ENCODE data around the gene ZNF277.

ZNF277 gene, protein sequence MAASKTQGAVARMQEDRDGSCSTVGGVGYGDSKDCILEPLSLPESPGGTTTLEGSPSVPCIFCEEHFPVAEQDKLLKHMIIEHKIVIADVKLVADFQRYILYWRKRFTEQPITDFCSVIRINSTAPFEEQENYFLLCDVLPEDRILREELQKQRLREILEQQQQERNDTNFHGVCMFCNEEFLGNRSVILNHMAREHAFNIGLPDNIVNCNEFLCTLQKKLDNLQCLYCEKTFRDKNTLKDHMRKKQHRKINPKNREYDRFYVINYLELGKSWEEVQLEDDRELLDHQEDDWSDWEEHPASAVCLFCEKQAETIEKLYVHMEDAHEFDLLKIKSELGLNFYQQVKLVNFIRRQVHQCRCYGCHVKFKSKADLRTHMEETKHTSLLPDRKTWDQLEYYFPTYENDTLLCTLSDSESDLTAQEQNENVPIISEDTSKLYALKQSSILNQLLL

DNA sequence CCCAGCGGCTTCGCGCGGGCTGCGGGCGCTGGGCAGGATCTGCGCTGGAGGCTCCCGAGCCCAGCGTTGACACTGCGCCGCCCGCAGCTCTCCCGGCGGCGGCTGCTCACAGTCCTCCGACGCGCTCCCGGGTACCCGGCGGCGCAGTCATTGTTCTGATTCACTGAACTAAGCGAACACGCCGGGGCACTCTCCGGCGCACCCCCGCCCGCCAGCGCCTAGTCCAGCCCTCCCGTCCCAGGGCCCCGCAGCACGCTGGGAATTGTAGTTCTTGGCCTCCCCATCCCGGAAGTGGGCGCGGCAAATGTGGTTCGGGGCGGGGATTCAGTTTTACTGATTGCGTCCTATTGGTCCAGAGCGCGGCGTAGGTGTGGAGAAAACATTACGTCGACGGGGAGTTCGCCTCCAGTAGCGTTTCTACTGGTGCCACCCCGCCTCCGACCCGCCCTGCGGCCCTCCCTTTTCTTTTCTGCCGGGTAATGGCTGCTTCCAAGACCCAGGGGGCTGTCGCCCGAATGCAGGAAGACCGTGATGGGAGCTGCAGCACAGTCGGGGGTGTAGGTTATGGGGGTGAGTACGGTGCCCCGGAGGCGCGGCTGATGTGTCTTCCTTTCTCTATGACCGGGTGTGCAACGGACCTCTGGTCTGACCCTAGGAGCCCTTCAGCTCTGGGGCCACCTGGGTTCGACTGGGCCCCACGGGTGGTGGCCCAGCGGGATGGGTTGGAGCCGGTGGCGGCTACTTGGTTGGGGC is at the start of gene ZNF277, which contains the start of gene DOCK4:
ZNF277 (plus strand) TSS at position 458 of the 753 bp plus-strand sequence; CDS start at position 480, 22 bp downstream.
DOCK4 (minus strand) TSS at position 162 of the 753 bp plus-strand sequence. CDS start 261 bp downstream, outside the sequence.
- Mint-ChIP-seq H3K27me3 (ENCODE audit: low read depth) (peaks cover 37% of the 10 kb centered on the region), H3K9me3 (no peaks in the 10 kb centered on the region), H3K27ac (peak within 1 kb of the TSS; percentile 82), H3K4me3 (peak within 1 kb of the TSS; percentile 94), H3K36me3 (ENCODE audit: low read depth) (no peaks in the 10 kb centered on the region), H3K4me1 (ENCODE audit: low read depth) (peaks cover 26% of the 10 kb centered on the region)

DNA sequence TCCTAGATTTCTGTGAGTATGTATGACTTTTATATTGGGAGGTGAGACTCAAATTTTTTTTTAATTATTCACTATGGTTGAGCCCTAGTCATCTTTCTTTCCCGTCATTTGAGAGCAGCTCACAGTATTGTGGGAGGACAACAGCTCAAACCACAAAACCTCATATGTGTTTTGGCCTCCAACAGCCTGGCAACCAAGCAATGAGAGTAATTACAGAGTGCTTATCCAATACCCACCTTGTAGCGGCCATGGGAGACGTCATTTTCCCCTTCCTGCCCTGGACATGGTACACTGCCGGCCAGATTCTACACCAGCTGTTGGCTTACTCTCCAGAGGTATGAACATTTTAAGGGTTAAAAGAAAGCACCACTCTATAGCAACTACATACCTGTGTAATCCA is 49.4 kb upstream of the ZNF277 start:
- no peaks in the 10 kb centered on the region for H3K9me3 Mint-ChIP-seq
- H3K27me3 Mint-ChIP-seq (ENCODE audit: low read depth): peaks cover 15% of the 10 kb centered on the region
- H3K27ac Mint-ChIP-seq: no peak overlapping the region
- no peaks in the 10 kb centered on the region for H3K36me3 Mint-ChIP-seq (ENCODE audit: low read depth)
- no peak overlapping the region for H3K4me3 Mint-ChIP-seq
- H3K4me1 Mint-ChIP-seq (ENCODE audit: low read depth): no peaks in the 10 kb centered on the region

DNA sequence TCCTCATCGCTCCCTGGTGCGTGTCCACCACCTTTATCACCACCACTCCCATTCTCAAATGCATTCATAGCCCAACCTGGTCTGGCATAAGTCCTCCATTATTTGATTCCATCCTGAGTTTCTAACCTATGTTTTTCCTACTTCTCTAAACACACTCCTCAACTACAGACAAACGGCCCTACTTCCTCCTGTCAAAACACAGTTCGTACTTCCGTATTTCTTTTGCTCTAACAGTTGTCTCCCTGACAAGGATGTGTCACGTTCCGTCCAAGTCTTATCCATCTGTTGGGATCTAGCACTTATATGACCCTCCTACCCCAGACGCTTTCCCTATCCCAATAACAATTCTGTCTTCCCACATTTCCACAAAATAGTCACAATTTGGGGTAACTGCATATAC is 47.1 kb upstream of the ZNF277 start:
- Mint-ChIP-seq H3K9me3 (no peaks in the 10 kb centered on the region), H3K27me3 (ENCODE audit: low read depth) (peaks cover 15% of the 10 kb centered on the region), H3K27ac (no peak overlapping the region), H3K4me3 (no peak overlapping the region), H3K36me3 (ENCODE audit: low read depth) (no peaks in the 10 kb centered on the region), H3K4me1 (ENCODE audit: low read depth) (no peaks in the 10 kb centered on the region)

DNA sequence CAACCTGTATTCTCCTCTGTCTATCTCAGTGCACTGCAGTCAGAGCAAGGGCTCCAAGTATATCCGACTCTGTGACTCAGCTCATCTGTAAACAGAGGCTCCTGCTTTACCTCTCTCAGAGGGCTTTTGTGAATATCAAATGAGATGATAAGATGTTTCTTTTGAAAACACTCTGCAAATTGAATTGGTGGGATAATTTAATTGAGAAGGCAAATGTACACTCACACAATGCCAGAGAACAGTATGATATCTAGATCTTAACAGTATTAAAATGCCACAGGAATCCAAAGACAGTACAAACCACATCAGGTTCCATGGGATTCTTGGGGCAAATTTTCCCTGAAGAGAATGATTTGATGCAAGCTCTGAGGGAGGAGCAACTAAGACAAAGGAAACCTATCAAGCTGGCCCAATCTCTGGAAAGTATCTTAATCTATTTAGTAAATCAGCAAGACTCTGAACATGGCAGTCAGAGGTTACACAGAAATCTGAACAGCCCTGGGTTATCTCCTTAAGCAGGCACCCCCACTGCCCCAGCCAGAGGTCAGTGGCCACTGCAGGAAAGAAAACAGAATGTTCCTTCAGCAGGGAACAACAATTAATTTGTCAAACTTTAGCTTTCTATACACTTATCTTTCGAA is 46.2 kb upstream of the ZNF277 start:
- H3K27me3 Mint-ChIP-seq (ENCODE audit: low read depth): peaks cover 15% of the 10 kb centered on the region
- no peak overlapping the region for H3K27ac Mint-ChIP-seq
- no peaks in the 10 kb centered on the region for H3K9me3 Mint-ChIP-seq
- H3K4me1 Mint-ChIP-seq (ENCODE audit: low read depth): no peaks in the 10 kb centered on the region
- no peak overlapping the region for H3K4me3 Mint-ChIP-seq
- no peaks in the 10 kb centered on the region for H3K36me3 Mint-ChIP-seq (ENCODE audit: low read depth)

DNA sequence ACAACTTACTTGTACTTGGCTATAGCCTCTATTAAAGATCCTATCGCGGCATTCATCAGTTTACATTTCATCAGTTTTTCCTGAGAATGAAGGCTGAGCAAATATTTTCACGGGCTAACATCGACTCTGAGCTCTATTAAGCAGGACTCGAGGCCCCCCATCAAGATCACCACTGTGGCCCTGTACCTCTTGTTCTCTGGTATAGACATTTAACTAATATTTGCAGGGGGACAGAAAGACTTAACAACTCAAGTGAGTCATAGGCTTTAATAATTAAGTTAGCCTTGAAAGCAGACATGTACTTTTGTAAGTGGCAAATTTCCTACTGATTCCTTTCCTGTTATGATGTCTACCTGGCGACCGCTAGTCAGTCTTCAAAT is 45.7 kb upstream of the ZNF277 start:
- Mint-ChIP-seq H3K27ac (no peak overlapping the region), H3K27me3 (ENCODE audit: low read depth) (peaks cover 15% of the 10 kb centered on the region), H3K4me1 (ENCODE audit: low read depth) (no peaks in the 10 kb centered on the region), H3K9me3 (no peaks in the 10 kb centered on the region), H3K4me3 (no peak overlapping the region), H3K36me3 (ENCODE audit: low read depth) (no peaks in the 10 kb centered on the region)

DNA sequence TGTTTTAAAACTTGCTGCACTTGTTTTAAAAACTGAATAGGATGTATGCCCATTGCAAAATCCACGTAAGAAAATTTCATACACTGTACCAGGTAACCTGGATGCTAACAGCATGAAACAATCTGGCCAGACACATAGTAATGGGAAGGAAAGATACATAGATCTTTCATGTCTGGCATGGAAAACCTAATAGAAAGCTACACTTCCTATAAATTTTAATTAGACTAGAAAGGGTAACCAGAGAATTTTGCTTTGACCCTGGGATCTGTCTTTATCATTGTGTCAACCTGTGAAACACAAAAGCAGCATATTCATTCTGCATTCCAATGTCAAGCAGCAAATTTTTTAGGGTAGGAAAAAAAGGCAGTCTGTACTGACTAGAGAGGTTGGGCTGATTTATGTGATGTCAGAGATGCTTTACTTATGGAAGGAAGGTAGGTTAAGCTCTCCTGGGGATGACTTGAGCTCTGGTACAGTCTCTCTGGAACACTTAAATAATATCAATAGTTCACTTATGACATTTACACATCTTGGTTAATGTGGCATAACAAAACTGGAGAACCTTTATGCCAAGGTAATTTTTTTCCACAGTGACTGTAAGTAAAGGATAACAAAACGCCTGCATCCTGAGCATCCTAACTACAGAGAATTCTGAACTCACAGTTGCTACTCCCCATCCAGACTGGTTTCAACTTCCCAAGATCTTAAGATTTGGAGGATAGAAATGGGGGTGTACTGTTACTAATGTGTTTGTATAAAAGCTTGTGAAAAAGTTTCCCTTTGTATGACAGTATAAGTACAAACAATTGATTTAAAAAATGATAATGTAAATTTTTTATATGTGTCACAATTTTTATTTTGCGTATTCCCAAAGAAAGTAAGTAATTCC is 45.0 kb upstream of the ZNF277 start:
- Mint-ChIP-seq H3K4me1 (ENCODE audit: low read depth) (no peaks in the 10 kb centered on the region), H3K27ac (no peak overlapping the region), H3K36me3 (ENCODE audit: low read depth) (no peaks in the 10 kb centered on the region), H3K27me3 (ENCODE audit: low read depth) (peaks cover 15% of the 10 kb centered on the region), H3K4me3 (no peak overlapping the region), H3K9me3 (no peaks in the 10 kb centered on the region)

DNA sequence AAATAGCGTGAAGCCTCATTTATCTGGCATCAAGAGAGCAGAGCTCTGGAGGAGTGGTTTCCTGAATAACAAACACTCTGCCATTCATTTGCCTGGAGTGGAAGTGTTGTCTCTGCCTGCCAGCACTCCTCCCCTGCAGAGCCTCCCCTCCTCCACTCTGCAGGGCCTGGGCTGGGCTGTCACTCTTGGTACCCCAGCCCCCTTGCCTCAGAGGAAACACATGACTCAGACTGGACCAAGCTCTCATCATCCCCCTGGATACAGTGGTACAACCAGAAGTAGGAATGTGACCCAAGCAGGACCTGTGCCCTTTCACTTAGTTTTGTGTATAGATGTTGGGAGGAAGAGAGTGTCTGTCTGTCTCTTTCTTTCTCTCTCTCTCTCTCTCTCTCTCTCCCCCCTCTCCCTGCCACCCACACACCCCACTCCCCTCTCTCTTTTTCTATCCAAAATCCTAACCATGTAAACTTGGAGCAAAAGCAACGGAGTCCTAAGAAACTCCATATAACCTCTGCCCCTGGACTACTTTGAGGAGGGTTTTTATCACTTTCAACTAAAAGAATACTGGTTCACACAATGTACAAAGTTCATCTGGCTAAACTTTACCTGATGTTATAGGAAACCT is 44.2 kb upstream of the ZNF277 start:
- no peak overlapping the region for H3K27ac Mint-ChIP-seq
- H3K27me3 Mint-ChIP-seq (ENCODE audit: low read depth): peaks cover 15% of the 10 kb centered on the region

DNA sequence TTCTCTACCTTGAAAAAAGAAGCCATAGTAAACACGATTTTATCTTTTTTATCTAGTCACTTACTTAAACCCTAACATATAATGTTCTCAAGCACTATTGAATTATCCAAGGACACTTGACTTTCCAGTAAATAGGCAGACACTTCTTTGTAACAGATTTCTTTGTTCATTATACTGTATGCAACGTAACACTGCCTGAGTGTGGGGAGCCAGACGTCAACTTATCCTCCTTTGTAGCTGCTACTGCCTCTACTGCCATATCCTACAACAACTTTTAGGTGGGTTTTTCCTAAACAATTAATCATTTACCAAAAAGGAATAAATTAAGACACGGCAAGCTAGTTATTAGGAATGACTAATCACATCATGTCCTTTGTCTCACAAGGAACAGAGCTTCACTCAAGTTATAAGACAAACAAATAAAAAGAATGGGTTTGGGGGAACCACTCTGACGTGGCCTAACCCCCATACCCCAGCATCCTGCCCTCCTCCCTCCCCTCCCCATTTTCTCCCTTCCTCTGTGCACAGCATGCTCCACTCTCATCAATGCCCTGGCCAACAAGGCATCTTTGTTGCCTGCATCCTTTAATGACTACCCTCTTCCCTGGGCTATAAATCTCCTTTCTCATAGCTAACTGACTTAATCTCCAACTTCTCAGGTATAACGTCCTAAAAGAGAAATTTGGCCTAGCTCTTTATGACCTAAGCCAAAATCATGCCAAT is 43.5 kb upstream of the ZNF277 start:
- no peaks in the 10 kb centered on the region for H3K9me3 Mint-ChIP-seq
- no peak overlapping the region for H3K4me3 Mint-ChIP-seq
- no peaks in the 10 kb centered on the region for H3K36me3 Mint-ChIP-seq (ENCODE audit: low read depth)
- peaks cover 15% of the 10 kb centered on the region for H3K27me3 Mint-ChIP-seq (ENCODE audit: low read depth)
- no peaks in the 10 kb centered on the region for H3K4me1 Mint-ChIP-seq (ENCODE audit: low read depth)
- H3K27ac Mint-ChIP-seq: no peak overlapping the region

More for the DNA sequence above, 44.2 kb upstream of the ZNF277 start:
- Mint-ChIP-seq H3K4me3 (no peak overlapping the region), H3K4me1 (ENCODE audit: low read depth) (no peaks in the 10 kb centered on the region), H3K36me3 (ENCODE audit: low read depth) (no peaks in the 10 kb centered on the region), H3K9me3 (no peaks in the 10 kb centered on the region)

DNA sequence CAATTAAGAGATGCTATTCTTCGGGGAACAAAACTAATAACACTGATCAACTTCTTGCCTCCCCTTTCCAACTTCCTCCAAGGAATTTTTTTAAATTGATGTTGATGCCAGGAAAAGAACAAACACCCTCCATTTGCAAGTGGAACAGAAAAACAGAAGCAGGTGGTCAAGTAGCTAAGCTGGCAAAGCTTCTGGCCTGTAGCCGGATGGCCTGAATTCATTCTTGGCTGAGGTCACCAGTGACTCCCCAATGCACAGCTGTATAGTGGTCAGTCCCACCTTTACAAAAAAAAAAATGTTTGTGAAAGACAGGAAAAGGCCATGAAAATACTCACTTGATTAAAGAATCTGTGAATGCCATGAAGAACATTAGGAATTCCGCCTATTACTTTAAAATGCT is 39.3 kb upstream of the ZNF277 start:
- Mint-ChIP-seq H3K4me1 (ENCODE audit: low read depth) (no peaks in the 10 kb centered on the region), H3K4me3 (no peak overlapping the region), H3K36me3 (ENCODE audit: low read depth) (no peaks in the 10 kb centered on the region), H3K27ac (no peak overlapping the region), H3K9me3 (no peaks in the 10 kb centered on the region), H3K27me3 (ENCODE audit: low read depth) (no peaks in the 10 kb centered on the region)

DNA sequence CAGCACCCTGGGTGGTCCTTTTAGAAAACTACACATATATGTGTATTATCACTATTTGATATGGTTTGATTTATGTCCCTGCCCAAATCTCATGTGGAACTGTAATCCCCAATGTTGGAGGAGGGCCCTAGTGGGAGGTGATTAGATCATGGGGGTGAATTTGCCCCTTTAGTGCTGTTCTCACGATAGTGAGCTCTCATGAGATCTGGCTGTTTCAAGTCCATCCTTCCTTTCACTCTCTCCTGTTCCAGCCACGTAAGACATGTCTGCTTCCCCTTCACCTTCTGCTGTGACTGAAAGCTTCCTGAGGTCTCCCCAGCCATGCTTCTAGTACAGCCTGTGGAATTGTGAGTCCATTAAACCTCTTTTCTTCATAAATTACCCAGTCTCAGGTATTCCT is 37.6 kb upstream of the ZNF277 start:
- Mint-ChIP-seq H3K4me3 (no peak overlapping the region), H3K9me3 (no peaks in the 10 kb centered on the region), H3K36me3 (ENCODE audit: low read depth) (no peaks in the 10 kb centered on the region), H3K27ac (no peak overlapping the region), H3K27me3 (ENCODE audit: low read depth) (peaks cover under 1% of the 10 kb centered on the region), H3K4me1 (ENCODE audit: low read depth) (no peaks in the 10 kb centered on the region)

DNA sequence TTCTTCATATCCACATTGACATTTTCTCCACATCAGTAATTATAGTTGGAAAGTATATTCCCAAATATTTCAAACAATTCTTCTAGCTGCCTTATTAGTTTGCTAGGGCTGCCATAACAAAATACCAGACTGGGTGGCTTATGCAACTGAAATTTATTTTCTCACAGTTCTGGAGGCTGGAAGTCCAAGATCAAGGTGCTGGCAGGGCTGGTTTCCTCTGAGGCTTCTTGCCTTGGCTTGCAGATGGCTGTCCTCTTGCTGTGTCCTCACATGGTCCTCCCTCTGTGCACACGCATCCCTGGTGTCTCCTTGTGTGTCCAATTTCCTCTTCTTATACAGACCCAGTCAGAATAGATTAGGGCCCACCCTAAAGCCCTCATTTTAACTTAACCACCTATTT is 34.8 kb upstream of the ZNF277 start:
- Mint-ChIP-seq H3K4me3 (no peak overlapping the region), H3K27me3 (ENCODE audit: low read depth) (peaks cover 16% of the 10 kb centered on the region), H3K4me1 (ENCODE audit: low read depth) (no peaks in the 10 kb centered on the region), H3K9me3 (no peaks in the 10 kb centered on the region), H3K27ac (no peak overlapping the region), H3K36me3 (ENCODE audit: low read depth) (no peaks in the 10 kb centered on the region)

DNA sequence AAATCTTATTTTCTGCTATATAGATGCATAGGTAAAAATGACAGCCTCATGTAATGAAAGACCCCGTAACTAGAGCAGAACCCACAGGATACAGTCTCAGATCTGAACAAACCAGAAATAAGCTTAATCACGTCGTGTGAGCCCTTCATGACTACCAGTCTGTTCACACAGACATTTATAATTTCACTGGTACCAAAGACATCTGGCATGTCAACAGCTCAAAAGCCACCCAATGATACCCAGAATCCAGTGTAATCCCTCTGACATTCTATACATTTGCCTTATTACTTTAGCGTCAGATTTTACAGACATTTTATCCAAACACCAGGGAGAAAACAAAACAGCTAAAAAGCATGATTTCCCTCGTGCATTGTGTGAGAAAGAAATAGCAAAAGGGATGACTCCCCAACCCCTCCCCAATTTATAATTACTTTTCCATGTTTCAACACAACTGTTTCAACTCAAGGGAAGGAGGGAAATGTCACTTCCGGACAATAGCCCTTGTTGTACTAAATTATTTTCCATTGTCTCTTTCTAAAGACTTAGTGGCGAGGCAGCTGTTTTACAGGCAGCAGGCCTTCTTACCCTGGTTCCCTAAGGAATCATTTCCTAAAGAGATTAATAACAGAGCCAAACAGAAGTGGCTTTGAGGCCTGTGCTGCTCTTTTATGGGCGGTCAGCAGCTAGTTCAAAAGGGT is 33.5 kb upstream of the ZNF277 start:
- no peaks in the 10 kb centered on the region for H3K9me3 Mint-ChIP-seq

DNA sequence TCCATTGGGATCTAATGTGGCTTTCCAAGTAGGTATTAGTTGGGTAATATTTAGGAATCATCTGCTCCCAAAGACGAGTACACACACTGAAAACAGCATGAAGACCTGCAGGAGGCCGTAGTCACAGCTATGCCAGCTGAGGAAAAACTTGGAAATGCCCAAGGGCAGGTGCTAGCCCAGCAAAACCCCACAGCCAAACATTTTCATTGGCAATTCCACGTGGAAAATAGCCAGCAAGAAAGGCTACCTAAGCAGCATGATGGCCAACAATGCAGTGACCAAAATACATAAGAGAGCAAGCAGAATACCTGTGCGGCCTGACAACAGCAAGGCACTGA is 33.0 kb upstream of the ZNF277 start:
- Mint-ChIP-seq H3K9me3 (no peaks in the 10 kb centered on the region), H3K36me3 (ENCODE audit: low read depth) (no peaks in the 10 kb centered on the region), H3K27ac (no peak overlapping the region), H3K4me3 (no peak overlapping the region), H3K4me1 (ENCODE audit: low read depth) (no peaks in the 10 kb centered on the region), H3K27me3 (ENCODE audit: low read depth) (peaks cover 30% of the 10 kb centered on the region)

More for the DNA sequence above, 33.5 kb upstream of the ZNF277 start:
- Mint-ChIP-seq H3K27me3 (ENCODE audit: low read depth) (peaks cover 27% of the 10 kb centered on the region), H3K27ac (no peak overlapping the region), H3K36me3 (ENCODE audit: low read depth) (no peaks in the 10 kb centered on the region), H3K4me1 (ENCODE audit: low read depth) (no peaks in the 10 kb centered on the region), H3K4me3 (no peak overlapping the region)
